Tibial nerve (tissue), 4 donors: ENCODE results near the gene LMO7. TPM values are rescaled to one million over a fixed set of nuclear protein-coding genes. Genes with fewer than 3 reads are reported as not detected.

Experiments
- DNase-seq, 2 donors: peaks; one replicate each; pipeline ENCODE4 v3.0.0-alpha.2; 2019; ENCODE audit warnings: low spot score in 2 of 2
- H3K27ac ChIP-seq, 4 donors: fragments of 200-600 bp; sonication (generic) in 3 of 4; one replicate each; pipeline ENCODE4 v1.5.1; 2017 to 2019; ENCODE audit warnings: mild to moderate bottlenecking in 1 of 4
- H3K27me3 ChIP-seq, 2 donors: fragments of 200-600 bp; sonication (generic) in 1 of 2; one replicate each; pipeline versions ENCODE4 v1.5.1 to v1.6.0; 2017 to 2019
- H3K36me3 ChIP-seq, 3 donors: fragments of 200-600 bp; sonication (generic); one replicate each; pipeline ENCODE4 v1.5.1; 2018 to 2019
- H3K4me1 ChIP-seq, 4 donors: fragments of 200-600 bp; sonication (generic) in 3 of 4; one replicate each; pipeline ENCODE4 v1.5.1; 2017 to 2019
- H3K4me3 ChIP-seq, 4 donors: fragments of 200-600 bp; sonication (generic) in 3 of 4; one replicate each; pipeline ENCODE4 v1.5.1; 2017 to 2019; ENCODE audit warnings: mild to moderate bottlenecking in 1 of 4, moderate library complexity in 1 of 4
- H3K9me3 ChIP-seq, 4 donors: fragments of 200-600 bp; sonication (generic) in 3 of 4; one replicate each; pipeline ENCODE4 v1.5.1; 2017 to 2019
- EP300 ChIP-seq, 2 donors: sonication (generic); formaldehyde crosslinking; IDR thresholded peaks; one replicate each; pipeline ENCODE4 v1.6.1; 2017; ENCODE audit warnings: antibody characterized with exemption in 2 of 2, mild to moderate bottlenecking in 1 of 2
- POLR2A ChIP-seq, 2 donors: fragments of 450-650 bp; IDR thresholded peaks; one replicate each; pipeline ENCODE4 v1.6.1; 2017; ENCODE audit warnings: antibody characterized with exemption in 2 of 2, mild to moderate bottlenecking in 2 of 2, moderate library complexity in 2 of 2
- WGBS, 2 donors: methylation state at CpG; one replicate each; pipeline ENCODE4 v1.1.5; 2018; 5-methylcytosine and 5-hydroxymethylcytosine counted together
- total RNA-seq, 4 donors: library from RNA; depleted of rRNA; stranded (reverse); fragments of >200 nt; gene quantifications; one replicate each; pipeline ENCODE4 v1.1.0, GENCODE V29; 2016
- TF ChIP-seq, protein P1 (sequence below), 5 experiments: fragments of 200-600 bp in 3 of 5; fragments of 450-650 bp in 2 of 5; sonication (generic) in 3 of 5; IDR thresholded peaks; one replicate each; pipeline ENCODE4 v1.5.1; 2016 to 2019; ENCODE audit warnings: antibody characterized with exemption in 5 of 5, mild to moderate bottlenecking in 3 of 5, moderate library complexity in 2 of 5

The LMO7 gene
- total RNA-seq, 4 donors from 2014 or later: 149 to 311 (median 236) TPM

DNA sequence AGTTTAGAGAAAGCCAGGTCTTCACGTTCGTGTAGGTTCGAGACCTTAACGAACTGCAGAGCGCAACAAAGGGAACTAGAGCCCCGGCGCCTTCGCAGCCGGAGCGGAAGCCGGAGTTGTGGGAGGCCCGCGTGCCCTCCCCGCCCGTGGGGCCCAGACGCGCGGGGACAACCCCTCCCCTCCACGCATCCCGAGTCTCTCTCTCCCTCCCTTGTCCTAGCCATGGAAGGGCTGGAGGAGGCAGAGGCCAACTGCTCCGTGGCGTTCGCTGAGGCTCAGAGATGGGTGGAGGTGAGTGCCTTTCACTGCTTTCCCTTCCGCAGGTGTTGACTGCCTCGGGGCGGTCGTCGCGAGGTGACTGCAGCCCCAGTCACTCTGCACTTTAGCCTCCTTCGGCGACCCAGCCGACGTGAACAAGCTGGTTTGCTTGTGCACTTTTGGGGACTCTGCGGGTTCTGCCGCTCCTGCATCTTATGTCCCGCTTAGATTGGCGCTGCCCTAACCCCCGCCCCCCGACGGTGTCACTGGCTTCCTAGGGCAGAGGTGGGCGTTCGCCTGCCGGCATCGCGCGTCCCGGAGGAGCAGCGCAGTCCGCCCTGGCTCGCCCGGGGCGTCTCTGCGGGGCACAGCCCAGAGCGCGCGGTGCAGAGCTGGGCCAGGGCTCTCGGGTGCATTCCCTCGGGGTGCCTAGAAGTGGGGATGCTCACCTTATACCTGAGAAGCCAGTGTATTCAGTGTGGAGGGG, 478 bp downstream of the LMO7 start:
- Histone ChIP-seq H3K36me3 (no peaks in the 10 kb centered on the region), H3K4me1 (peaks cover 0 to 26% (median 3%) of the 10 kb centered on the region in 4 donors), H3K4me3 (peak overlapping the region; percentile 54 to 84 (median 76)), H3K27ac (peak overlapping the region; percentile 68 to 92 (median 79)), H3K9me3 (no peaks in the 10 kb centered on the region), H3K27me3 (no peaks in the 10 kb centered on the region)
- WGBS, 2 donors: 1% methylated on average over 32 to 53 of the region's 58 CpGs
- TF ChIP-seq EP300 (IDR thresholded peaks at IDR 0.05) (peak in 1 of 2 donors; percentile 6), POLR2A (IDR thresholded peaks at IDR 0.05) (no peak)
- TF ChIP-seq, protein P1, sequence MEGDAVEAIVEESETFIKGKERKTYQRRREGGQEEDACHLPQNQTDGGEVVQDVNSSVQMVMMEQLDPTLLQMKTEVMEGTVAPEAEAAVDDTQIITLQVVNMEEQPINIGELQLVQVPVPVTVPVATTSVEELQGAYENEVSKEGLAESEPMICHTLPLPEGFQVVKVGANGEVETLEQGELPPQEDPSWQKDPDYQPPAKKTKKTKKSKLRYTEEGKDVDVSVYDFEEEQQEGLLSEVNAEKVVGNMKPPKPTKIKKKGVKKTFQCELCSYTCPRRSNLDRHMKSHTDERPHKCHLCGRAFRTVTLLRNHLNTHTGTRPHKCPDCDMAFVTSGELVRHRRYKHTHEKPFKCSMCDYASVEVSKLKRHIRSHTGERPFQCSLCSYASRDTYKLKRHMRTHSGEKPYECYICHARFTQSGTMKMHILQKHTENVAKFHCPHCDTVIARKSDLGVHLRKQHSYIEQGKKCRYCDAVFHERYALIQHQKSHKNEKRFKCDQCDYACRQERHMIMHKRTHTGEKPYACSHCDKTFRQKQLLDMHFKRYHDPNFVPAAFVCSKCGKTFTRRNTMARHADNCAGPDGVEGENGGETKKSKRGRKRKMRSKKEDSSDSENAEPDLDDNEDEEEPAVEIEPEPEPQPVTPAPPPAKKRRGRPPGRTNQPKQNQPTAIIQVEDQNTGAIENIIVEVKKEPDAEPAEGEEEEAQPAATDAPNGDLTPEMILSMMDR (IDR thresholded peaks at IDR 0.05): no peak
- DNase-seq: peak in 1 of 2 donors; percentile 6

DNA sequence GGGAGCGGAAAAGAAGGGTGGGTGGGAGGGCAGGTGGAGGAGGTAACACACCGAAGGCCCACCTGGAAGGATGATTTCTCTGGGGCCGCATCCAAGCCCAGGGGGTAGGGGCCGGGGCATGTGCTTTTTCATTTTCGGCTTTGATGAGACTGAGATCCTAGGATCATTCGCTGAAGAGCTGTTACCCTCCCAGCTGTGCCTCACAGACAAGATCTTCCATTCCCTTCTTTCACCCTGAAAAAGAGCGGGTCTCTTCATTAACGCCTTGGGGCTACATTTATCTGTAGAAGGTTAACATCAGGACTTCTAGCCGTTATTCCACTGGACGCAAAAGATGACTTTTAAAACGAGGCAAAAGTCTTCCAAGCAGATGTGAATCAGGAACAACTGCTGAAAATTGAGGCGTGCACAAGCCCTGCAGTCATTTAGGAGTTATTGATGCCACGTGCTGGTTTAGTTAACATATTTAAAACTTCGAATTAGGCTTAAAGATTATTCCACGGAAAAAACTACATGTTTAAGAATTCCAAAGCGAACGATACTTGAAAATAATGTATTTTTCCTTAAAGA, 1.1 kb downstream of the LMO7 start:
- H3K36me3 ChIP-seq: no peaks in the 10 kb centered on the region
- H3K4me3 ChIP-seq: peak overlapping the region; percentile 54 to 84 (median 76)
- DNase-seq: no peak
- H3K27ac ChIP-seq: peak overlapping the region in 2 of 4 donors; percentile 85 to 92
- 7 to 8% methylated on average over 17 of the region's 17 CpGs for WGBS, 2 donors
- H3K27me3 ChIP-seq: no peaks in the 10 kb centered on the region
- no peak for TF ChIP-seq POLR2A (IDR thresholded peaks at IDR 0.05)
- no peak for TF ChIP-seq EP300 (IDR thresholded peaks at IDR 0.05)
- TF ChIP-seq, protein P1 (IDR thresholded peaks at IDR 0.05): no peak
- H3K9me3 ChIP-seq: no peaks in the 10 kb centered on the region
- peaks cover 0 to 26% (median 3%) of the 10 kb centered on the region in 4 donors for H3K4me1 ChIP-seq

DNA sequence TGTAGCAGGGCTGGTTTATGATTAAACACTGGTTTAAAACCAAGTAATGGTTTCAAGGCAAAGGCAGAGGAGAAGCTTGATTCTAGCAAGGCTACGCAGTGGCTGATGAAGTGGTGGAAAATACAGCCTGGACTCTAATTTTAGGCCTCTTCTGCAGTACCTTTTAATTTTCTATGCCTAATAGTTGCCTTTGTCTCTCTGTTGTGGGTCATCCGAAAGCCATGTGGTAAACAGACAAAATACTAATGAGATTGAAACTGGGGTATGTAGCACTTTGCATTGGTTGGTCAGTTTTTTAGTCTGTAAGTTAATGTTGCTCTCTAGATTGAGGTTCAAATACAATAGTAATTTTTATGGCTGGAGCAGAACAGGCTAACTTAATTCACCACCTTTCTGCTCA, 3.3 kb downstream of the LMO7 start:
- no peaks in the 10 kb centered on the region for H3K9me3 ChIP-seq
- 96 to 100% methylated on average over 2 of the region's 2 CpGs for WGBS, 2 donors
- no peak for DNase-seq
- no peaks in the 10 kb centered on the region for H3K27me3 ChIP-seq
- no peak overlapping the region for H3K4me3 ChIP-seq
- H3K36me3 ChIP-seq: no peaks in the 10 kb centered on the region
- TF ChIP-seq EP300 (IDR thresholded peaks at IDR 0.05) (no peak), POLR2A (IDR thresholded peaks at IDR 0.05) (no peak)
- TF ChIP-seq, protein P1 (IDR thresholded peaks at IDR 0.05): no peak
- peaks cover 0 to 26% (median 3%) of the 10 kb centered on the region in 4 donors for H3K4me1 ChIP-seq
- no peak overlapping the region for H3K27ac ChIP-seq

DNA sequence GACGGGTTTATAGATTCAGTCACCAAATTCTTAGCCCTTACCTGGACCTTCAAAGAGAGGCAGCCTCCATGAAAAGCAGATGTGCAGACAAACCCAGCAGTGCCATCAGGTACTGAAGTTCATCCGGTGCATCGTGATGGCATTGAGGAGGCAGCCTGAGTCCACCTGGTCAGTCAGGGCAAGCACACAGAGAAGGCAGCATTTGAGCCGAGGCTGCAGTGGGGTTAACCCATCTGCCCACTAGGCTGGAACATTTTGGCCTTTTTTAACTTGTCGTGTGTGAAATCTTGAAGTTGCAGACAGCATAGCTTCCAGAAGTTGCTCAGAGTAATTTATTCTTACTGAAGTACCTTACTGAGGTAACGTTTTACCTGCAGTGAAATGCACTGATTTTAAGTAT, 4.9 kb downstream of the LMO7 start:
- no peaks in the 10 kb centered on the region for H3K36me3 ChIP-seq
- TF ChIP-seq, protein P1 (IDR thresholded peaks at IDR 0.05): no peak
- TF ChIP-seq POLR2A (IDR thresholded peaks at IDR 0.05) (no peak), EP300 (IDR thresholded peaks at IDR 0.05) (no peak)
- no peak overlapping the region for H3K4me3 ChIP-seq
- H3K27ac ChIP-seq: no peak overlapping the region
- no peaks in the 10 kb centered on the region for H3K27me3 ChIP-seq
- H3K9me3 ChIP-seq: no peaks in the 10 kb centered on the region
- H3K4me1 ChIP-seq: peaks cover 0 to 18% (median 3%) of the 10 kb centered on the region in 4 donors
- WGBS, 2 donors: 84 to 92% methylated on average over 6 of the region's 6 CpGs
- no peak for DNase-seq

DNA sequence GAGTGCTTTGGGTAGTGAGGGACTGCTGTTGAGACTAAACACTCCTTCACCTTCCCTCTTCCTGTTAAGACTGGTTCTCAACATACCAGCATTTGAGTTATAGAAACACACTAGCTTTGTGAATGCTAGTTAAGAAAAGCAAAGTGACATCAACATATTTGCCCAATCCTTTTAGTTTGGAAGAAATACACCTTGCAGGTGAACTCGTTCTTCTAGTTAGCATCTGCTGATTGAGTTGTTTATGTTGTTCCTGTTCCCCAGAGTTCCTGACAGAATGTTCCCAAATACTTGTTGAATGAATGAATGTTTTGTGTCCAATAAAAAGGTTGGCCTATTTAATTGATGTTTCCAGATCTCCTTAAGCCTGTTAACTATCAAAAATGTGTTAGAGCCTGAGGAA, 7.1 kb downstream of the LMO7 start:
- Histone ChIP-seq H3K9me3 (no peaks in the 10 kb centered on the region), H3K27me3 (no peaks in the 10 kb centered on the region), H3K36me3 (no peaks in the 10 kb centered on the region), H3K4me1 (no peaks in the 10 kb centered on the region), H3K27ac (no peak overlapping the region), H3K4me3 (no peak overlapping the region)
- TF ChIP-seq, protein P1 (IDR thresholded peaks at IDR 0.05): no peak
- no peak for TF ChIP-seq POLR2A (IDR thresholded peaks at IDR 0.05)
- no peak for TF ChIP-seq EP300 (IDR thresholded peaks at IDR 0.05)
- 51 to 82% methylated on average over 1 of the region's 1 CpG for WGBS, 2 donors
- no peak for DNase-seq
